G401 (cell line): ENCODE data around the gene PADI1. TPM values are rescaled to one million over a fixed set of nuclear protein-coding genes. Genes with fewer than 3 reads are reported as not detected.

Experiments
- DNase-seq: peaks from one replicate; pipeline ENCODE4 v3.0.0-alpha.2; 2015; ENCODE audit warnings: low spot score
- in situ Hi-C: cut with HindIII; loops from 2 replicates; pipeline ENCODE4 v1.10.0; 2016; ENCODE audit warnings: low sequenced_read_pairs, mixed read lengths
- total RNA-seq: library from RNA; depleted of rRNA; stranded (reverse); fragments of >200 nt; shearing (Covaris generic); gene quantifications from 2 replicates; pipeline ENCODE4 v1.2.3, GENCODE V29; 2014; rRNA removed

The PADI1 gene, protein sequence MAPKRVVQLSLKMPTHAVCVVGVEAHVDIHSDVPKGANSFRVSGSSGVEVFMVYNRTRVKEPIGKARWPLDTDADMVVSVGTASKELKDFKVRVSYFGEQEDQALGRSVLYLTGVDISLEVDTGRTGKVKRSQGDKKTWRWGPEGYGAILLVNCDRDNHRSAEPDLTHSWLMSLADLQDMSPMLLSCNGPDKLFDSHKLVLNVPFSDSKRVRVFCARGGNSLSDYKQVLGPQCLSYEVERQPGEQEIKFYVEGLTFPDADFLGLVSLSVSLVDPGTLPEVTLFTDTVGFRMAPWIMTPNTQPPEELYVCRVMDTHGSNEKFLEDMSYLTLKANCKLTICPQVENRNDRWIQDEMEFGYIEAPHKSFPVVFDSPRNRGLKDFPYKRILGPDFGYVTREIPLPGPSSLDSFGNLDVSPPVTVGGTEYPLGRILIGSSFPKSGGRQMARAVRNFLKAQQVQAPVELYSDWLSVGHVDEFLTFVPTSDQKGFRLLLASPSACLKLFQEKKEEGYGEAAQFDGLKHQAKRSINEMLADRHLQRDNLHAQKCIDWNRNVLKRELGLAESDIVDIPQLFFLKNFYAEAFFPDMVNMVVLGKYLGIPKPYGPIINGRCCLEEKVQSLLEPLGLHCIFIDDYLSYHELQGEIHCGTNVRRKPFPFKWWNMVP
- total RNA-seq, result not detected in 2 replicates

DNA sequence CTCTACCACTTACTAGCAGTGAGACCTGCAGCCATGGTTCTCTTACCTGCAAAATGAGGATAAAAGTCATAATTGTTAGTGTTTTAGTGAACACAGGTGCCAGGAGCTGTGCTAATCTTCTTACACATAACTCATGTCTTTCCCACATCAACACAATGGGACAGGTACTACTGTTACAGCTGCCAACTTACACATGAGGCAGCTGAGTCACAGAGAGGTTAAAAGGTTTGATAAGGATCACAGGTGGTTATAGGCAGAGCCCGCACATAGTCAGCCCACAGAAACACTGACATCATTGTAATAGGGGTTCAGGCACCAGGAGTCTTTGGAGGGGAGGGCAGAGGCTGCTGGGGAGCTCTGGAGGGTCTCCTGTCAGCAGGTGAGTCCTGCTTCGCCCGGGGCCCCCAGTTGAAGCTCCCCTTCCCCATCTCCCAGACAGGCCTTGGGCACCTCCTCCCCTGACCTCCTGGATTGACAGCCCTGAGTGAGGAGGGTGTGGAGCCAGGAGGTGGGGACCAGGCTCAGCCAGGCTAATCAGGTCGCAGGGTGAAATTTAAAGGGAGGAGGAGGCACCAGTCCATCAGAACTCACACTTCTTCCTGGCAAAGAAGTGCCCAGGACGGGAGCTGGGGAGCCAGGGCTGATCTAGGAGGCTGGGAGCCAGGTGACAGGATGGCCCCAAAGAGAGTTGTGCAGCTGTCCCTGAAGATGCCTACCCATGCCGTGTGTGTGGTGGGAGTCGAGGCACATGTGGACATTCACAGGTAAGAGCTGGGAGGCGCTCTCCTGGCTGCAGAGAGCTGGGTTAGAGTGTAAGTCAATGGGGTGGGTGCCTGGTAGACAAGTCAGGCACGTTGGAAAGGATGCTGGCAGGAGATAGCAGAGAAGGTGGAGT is at the start of gene PADI1:
TSS of gene PADI1 (plus strand) at position 583 of the 895 bp plus-strand sequence. CDS start at position 673, 90 bp downstream.
- in situ Hi-C loops, result no loop called here
- DNase-seq, result no peak

DNA sequence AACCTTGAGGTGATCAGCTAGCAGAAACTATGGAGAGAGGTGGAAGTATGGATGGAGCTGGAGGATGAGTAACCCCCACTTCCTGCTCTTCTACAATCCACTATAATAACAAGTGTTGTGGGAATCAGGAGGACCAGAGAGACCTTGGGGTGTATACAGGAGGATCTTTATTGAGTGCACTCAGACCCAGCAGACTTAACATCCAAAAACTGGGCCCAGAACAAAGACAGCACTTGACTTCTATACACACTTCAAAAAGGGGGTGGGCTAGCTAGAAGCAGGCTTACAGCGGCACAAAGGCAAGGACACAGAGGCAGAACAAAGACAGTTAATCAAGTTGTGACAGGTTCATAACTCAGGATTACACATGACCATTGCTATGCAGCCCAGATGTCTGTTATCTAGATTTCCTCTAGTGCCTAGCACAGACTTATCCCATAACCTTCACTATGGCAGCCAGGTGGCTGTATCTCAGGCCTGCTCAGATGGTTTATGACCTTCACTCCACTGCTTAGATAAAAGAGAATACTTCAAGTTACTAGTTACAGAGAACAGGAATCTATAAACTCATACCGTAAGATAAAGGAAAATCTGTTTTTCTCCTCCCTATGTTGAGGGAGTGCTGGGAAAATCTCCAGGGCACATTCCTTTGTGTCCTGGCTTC is 49.5 kb upstream of the PADI1 start:
- DNase-seq, result no peak
- in situ Hi-C loops, result no loop called here

DNA sequence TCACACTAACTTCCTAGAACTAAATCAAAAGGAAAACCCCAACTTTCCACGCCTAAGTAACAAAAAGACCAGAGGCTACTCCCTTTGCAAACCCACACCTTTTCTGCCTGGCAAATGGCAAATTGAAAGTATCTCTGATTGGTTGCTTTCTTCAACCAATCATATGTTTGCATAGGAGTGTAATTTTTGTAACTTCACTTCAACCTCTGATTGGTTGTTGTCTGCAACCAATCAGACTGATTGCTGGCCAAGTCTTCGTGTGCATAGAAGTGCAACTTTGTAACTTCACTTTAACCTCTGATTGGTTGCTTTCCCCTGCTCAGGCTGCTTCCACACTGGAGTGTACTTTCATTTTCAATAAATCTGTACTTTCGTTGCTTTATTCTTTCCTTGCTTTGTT is 48.8 kb upstream of the PADI1 start:
- DNase-seq, result no peak
- in situ Hi-C loops, result no loop called here

DNA sequence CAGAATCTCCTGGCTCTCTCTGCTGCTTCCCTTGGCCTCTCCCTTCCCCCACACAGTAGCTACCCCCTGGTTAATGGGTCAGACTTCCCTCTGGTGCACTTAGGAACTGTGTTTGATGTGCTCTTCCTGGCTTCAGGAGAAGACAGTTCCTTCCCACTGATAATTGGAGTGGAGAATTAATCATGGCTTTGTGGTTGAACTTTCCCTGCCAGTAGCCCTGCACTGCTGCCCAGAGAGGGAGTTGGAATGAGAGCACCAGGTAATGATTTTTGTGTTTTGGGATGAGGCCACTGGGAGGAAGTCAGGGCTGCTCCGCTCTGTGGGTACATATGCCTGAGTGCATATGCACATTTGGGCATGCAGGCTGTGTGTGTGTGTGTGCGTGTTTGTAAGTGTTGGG is 46.0 kb upstream of the PADI1 start:
- in situ Hi-C loops, result no loop called here

DNA sequence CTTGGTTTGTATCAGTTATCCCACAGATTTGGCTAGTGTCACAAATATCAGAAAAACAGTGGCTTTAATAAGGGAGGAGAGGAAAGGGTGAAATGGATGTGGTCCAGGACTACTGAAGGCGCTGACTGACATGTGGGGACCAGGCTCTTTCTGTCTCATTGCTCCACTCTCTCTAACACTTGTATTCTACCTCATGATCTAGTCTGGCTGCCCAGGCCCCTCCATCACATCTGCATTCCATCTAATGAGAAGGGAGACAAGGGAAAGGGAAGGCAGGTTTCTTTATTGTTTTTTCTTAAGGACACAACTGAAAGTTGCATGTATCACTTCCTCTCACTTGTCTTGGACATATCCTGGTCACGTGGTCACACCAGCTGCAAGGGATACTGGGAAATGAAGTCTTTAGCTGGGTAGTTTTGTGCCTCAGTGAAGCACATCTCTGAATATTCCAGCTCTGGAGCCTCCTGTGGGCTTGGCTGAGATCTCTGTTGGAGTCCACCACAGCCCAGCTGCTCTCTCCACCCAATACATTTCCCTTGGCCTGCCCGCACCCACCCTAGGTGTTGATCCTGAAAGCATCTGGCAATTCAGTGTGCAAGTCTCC is 43.7 kb upstream of the PADI1 start:
- no peak for DNase-seq
- in situ Hi-C loops, result no loop called here

More for the DNA sequence above, 46.0 kb upstream of the PADI1 start:
- DNase-seq, result no peak

DNA sequence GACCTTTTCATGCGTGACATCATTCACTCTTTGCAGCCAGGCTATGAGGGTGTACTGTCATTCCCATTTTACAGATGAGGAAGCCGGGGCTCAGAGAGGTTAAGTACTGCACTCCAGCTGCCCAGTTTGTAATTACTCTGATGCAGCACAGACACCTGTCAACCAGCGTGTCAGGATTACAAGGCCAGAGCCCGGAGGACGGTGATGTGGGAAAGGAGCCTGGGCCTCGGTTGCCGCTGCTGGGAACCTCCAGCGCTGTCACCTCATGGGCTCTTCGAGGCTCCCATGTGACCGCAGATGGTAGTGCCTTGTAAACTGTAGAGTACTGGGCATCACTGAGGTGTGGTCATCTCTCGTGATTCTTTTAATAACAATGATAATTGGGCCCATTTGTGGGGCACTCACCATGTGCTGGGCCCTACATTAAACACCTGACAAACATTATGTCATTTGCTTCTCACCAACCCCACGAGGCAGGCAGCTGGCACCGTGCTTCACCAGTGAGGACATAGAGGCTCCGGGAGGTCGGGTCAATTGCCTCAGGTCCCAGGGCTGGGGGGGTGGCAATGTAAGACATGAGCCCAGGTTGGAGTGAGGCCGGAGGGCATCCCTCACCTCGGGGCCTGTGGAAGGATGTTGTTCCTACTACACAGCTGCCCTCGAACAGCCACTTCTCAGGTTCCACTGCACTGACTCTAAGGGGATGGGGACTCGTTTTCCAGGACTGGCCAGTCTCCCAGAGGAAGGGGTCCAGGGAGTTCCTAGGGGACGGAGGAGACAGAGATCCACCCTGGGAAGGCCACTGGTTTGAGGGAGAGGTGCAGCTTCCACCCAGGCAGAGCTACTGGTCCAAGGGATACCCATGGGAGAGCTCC is 42.8 kb upstream of the PADI1 start:
- DNase-seq, result no peak
- in situ Hi-C loops, result no loop called here

DNA sequence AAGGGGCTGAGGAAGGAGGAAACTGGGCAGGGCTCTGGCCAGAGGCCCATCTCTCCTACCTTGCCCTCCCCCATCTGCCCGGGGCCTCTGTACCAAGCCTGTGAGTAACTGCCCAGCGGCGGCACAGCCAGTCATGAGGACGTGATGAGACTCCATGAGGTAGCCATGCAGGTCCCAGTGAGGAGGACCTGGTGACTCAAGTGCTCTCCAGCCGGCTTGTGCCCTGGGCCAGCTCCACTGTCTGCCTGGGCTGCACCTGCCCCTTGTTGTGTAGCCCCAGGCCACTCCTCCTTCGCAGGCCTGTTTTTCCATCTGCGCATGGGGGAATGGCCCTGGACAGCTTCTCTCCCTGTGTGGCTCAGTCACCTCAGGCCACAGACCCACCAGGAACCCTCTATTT is 42.0 kb upstream of the PADI1 start:
- no peak for DNase-seq
- in situ Hi-C loops, result no loop called here

DNA sequence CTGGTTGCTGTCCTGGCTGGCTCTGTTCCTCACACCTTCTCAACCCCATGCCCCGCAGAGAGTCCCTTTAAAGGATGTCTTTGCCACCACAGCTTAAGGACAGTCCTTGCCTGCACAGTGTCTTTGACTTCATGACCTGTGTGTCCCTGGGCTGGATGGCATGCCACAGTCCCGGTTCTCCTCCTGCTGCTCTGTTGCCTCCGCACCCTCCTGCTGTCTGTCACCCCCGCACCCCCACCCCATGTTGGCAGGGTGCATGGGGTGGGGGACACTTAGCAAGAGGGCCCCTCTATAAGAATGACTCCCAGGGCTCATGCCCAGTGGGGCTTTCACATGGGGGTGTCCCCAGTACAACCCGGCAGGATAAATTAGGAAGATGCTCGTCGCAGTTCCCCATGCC is 41.6 kb upstream of the PADI1 start:
- no peak for DNase-seq

DNA sequence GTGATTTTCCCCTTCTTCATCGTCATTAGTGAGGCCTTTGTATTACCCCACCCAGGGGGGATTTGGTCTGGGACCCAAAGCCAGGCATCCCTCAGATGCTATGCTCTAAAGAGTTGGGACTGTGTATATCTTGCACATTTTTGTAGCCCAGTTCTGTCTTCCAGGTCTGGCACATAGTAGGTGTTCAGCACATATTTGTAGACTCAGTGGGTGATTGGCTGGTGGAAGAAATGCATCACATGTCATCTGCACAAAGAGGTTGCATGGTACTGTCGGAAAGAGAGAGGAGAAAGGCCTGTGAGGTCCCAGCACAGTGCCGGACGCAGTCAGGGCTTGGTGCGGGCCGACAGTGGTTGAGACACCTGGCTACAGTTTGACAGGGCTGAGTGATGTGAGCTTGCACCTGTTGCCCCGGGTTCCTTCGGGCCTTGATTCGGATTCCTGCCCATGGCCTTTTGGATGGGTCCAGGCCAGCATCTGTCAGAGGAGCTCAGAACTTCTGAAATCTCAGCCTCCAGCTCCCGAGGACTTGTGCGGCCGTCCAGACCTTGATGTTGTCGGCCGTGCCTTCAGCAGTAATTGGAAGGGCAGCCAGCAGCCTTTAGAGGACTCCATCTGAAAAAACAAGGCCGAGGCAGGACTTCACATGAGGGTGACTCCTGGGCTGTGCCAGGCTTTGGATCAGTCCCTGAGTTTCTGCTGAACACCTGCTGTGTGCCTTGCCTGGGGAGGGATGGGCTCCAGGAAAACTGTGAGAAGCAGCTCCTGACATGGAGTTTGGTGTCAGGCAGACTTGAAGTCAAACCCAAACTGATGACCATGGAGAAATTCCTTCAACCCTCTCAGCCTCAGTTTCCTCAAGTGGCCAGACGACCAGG is 40.9 kb upstream of the PADI1 start:
- in situ Hi-C loops, result no loop called here
- no peak for DNase-seq

More for the DNA sequence above, 41.6 kb upstream of the PADI1 start:
- in situ Hi-C loops, result no loop called here

DNA sequence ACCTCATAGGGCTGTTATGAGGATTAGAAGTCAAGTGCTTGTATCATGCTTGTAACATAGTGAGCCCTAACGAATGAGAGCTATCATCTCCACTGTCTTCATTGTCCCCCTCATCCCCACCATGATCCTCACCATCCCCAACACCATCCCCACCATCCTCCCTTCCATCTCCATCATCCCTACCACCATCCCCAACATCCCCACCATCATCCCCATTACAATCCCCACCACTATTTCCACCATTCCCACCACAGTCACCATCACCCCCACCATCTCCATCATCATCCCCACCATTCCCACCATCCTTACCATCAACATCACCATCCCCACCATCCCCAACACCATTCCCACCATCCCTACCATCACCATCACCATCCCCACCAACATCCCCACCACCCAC is 39.1 kb upstream of the PADI1 start:
- in situ Hi-C loops, result no loop called here
- DNase-seq, result no peak

DNA sequence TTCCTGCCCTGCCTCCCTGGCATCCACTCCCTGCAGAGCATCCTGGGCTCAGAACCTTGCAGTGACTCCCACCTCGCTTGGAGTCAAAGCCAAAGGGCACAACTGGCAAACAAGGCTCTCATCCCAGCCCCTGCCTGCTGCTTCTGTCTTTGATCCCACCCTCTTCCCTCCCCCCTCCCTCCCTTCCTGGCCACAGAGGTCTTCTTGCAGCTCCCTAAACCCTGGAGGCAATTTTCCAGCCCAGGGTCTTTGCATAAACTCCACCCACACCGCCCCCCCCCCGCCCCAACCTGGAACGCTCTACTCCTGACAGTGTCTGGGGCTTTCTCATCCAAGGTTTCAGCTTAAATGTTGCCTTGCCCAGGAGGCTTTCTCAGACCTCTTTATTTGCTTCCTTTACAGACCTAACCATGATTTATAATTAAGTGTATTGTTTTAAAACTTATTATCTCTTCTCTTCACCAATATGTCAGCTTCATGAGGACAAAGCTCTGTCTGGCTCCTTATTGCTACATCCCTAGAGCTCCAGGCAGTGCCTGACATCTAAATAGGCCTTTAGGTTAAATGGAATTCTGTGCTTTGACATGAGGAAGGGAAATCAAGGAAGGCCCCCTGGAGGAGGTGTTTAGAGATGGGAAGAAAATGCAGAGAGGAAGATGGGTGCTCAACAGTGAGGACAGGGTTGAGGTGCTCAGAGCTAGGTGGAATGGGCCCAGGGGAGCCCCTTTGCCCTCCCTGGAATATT is 37.7 kb upstream of the PADI1 start:
- in situ Hi-C loops, result no loop called here
- DNase-seq, result no peak

DNA sequence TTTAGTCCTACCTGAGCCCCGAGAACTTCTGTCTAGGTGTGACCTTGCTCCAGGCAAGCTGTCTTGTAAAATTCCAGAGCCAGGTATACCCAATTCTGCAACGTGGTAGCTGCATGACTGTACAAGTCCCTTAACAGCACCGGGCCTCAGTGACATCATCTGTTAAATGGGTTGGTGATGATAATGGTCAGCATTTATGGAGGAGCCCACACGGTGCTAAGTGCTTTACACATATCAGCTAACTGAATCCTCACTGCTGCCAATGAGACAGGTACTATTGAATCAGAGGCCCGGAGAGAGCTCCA is 37.2 kb upstream of the PADI1 start:
- no peak for DNase-seq
- in situ Hi-C loops, result no loop called here

DNA sequence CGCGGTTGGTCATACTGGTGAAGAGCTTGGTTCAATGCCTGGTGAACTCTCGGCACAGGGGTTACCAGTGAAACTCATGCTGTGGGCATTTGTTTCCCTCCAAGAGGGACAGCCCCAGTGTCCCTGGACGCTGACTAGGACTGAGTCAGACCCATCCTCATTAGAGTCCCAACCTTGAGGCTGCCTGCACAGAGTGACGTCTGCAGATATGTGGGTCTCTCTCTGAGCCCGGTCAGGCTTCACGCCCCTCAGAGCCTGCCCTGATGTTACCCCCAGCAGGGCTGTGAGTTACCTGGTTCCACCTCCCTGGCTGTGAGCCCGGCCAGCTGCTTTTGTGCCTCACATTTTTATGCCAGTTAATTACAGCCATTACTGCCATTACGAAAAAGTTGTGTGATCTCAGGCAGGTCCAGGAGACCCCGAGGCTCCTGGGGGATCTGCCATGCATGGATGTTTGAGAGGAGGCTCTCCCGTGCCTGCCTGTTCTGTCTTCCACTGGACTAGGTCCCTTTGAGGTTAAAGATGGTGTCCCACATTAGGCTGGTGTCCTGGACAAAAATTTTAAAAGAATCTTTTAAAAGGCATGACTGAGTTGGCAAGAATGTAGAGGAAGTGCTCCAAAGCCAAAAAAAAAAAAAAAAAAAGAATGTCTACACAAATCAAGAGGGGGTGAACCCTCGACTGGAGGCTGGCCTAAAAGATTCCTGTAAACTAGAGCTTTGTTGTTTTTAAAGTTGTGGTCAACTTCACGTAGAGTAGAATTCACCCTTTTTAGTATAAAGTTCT is 36.6 kb upstream of the PADI1 start:
- DNase-seq, result no peak
- in situ Hi-C loops, result no loop called here

DNA sequence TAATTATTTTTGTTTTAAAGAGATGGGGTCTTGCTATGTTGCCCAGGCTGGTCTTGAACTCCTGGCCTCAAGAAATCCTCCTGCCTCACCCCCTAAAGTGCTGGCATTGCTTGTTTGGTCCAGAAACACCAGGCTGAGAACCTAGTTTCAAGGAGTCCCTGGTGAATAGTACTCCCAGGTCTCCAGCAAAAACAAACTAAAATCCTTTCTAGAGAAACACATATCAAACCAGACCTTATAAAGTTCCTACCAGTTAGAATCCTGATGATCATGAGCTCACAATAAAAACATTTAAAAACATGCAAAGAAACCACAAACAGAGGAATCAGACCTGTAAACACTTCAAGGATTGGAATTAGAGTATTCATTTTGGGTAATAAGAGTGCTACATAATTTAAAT is 34.4 kb upstream of the PADI1 start:
- in situ Hi-C loops, result no loop called here

DNA sequence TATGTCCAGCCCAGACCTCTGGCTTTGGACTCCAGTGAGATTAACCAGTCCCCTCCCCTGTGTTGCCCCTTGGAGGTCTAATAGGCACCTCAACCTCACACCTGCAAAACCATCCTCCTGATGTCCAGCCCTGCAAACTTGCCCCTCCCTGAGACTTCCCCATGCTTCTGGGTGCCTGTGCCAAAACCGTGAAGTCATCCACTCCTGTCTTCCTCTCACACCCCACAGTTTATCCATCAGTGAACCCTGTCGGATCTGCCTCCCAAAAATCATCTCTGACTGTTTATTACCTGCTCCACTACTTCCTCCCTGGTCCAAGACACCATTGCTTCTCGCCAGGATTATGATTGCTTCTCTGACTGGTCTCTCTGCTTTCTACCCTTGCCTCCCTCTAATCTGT is 31.7 kb upstream of the PADI1 start:
- in situ Hi-C loops, result no loop called here
- DNase-seq, result no peak

More for the DNA sequence above, 34.4 kb upstream of the PADI1 start:
- DNase-seq, result no peak
